Stomach (tissue), 9 donors: ENCODE measurements around the gene F7. TPM values are rescaled to one million over a fixed set of nuclear protein-coding genes. Genes with fewer than 3 reads are reported as not detected.
A peak's percentile ranks its signal among the peaks of the same experiment; 100 is the strongest.

Experiments
- DNase-seq, 2 donors: peaks; one replicate each; pipeline versions ENCODE4 v3.0.0 to v3.0.0-alpha.2; 2013 to 2019
- H3K27ac ChIP-seq, 5 donors: fragments of 200-600 bp in 4 of 5; sonication (generic) in 4 of 5; one replicate each; pipeline ENCODE4 v1.5.1; 2013 to 2019; ENCODE audit warnings: mild to moderate bottlenecking in 1 of 5, moderate library complexity in 1 of 5
- H3K27me3 ChIP-seq, 3 donors: fragments of 200-600 bp; sonication (generic); one replicate each; pipeline ENCODE4 v1.5.1; 2017 to 2019; ENCODE audit warnings: mixed run types in 1 of 3
- H3K36me3 ChIP-seq, 4 donors: fragments of 200-600 bp; sonication (generic); 1 replicate in 3 of 4; 2 replicates in 1 of 4; pipeline ENCODE4 v1.5.1; 2016 to 2019
- H3K4me1 ChIP-seq, 4 donors: fragments of 200-600 bp; sonication (generic); one replicate each; pipeline ENCODE4 v1.5.1; 2016 to 2019
- H3K4me3 ChIP-seq, 4 donors: fragments of 200-600 bp; sonication (generic) in 3 of 4; one replicate each; pipeline ENCODE4 v1.5.1; 2016 to 2019; ENCODE audit warnings: mild to moderate bottlenecking in 1 of 4
- H3K9me3 ChIP-seq, 4 donors: fragments of 200-600 bp; sonication (generic); one replicate each; pipeline ENCODE4 v1.5.1; 2016 to 2019
- CTCF ChIP-seq, 7 experiments: fragments of 450-650 bp in 4 of 7; fragments of 200-600 bp in 3 of 7; sonication (generic) in 3 of 7; IDR thresholded peaks; one replicate each; pipeline ENCODE4 v1.5.1; 2016 to 2019; ENCODE audit warnings: antibody characterized with exemption in 7 of 7, control low read depth in 2 of 7, mild to moderate bottlenecking in 1 of 7
- EP300 ChIP-seq: sonication (generic); formaldehyde crosslinking; IDR thresholded peaks from one replicate; pipeline ENCODE4 v1.6.1; 2017; ENCODE audit warnings: antibody characterized with exemption
- POLR2A ChIP-seq, 4 donors: fragments of 450-650 bp; IDR thresholded peaks; one replicate each; pipeline ENCODE4 v1.6.1; 2016; ENCODE audit warnings: antibody characterized with exemption in 4 of 4, control low read depth in 2 of 4, mild to moderate bottlenecking in 1 of 4, moderate library complexity in 1 of 4
- POLR2AphosphoS5 ChIP-seq, 3 donors: sonication (generic); formaldehyde crosslinking; IDR thresholded peaks; one replicate each; pipeline ENCODE4 v1.6.1; 2016; ENCODE audit warnings: antibody characterized with exemption in 3 of 3
- WGBS, 5 donors: extraction: QIAGEN DNeasy Blood & Tissue Kit in 3 of 5; methylation state at CpG; one replicate each; pipeline versions ENCODE4 v1.1.5 to v1.1.7; 2013 to 2018; 5-methylcytosine and 5-hydroxymethylcytosine counted together
- intact Hi-C: fragments of 100-400 bp; cut with DNase I; formaldehyde crosslinking; loops from one replicate; pipeline ENCODE4 v1.15.1; 2023; ENCODE audit warnings: low total_unique reads
- polyA plus RNA-seq, 3 donors: library from polyadenylated mRNA; stranded (reverse); fragments of 200-250 nt; gene quantifications; one replicate each; pipeline ENCODE4 v1.2.3, GENCODE V29; 2013
- total RNA-seq, 5 donors: library from RNA; depleted of rRNA; stranded (reverse); fragments of >200 nt; gene quantifications; one replicate each; pipeline versions ENCODE4 v1.1.0 to v1.2.3, GENCODE V29; 2014 to 2016
- donor health status: healthy with polysubstance abuse.
- donor health status: Bipolar disorder and iron deficiency.
- donor health status: healthy.

The F7 gene
- total and polyA plus RNA-seq, 8 donors = 0.10 TPM; not detected in 7

DNA sequence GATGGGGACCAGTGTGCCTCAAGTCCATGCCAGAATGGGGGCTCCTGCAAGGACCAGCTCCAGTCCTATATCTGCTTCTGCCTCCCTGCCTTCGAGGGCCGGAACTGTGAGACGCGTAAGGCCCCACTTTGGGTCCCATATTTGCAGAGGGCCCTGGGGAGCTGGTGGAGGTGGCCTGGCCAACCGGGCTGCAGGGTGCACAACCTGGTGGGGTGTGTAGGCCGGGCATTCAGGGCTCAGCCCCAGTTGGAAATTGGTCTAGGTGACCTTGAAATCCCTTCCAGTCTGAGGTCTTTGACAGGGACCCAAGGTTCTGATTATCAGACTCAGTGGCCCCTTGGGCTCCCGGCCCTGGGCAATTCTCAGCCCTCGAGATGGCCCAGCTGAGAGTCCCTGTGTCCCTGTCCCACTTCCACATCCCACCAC, 8.3 kb downstream of the F7 start:
- Histone ChIP-seq H3K36me3 (no peaks in the 10 kb centered on the region), H3K27me3 (peaks cover 16 to 40% (median 25%) of the 10 kb centered on the region in 3 donors), H3K27ac (no peak overlapping the region), H3K9me3 (no peaks in the 10 kb centered on the region), H3K4me3 (no peak overlapping the region), H3K4me1 (peaks cover 14 to 20% (median 18%) of the 10 kb centered on the region in 4 donors)
- TF ChIP-seq EP300 (no peak), POLR2A (IDR thresholded peaks at IDR 0.05) (no peak), POLR2AphosphoS5 (IDR thresholded peaks at IDR 0.05) (no peak), CTCF (IDR thresholded peaks at IDR 0.05) (no peak)
- intact Hi-C loops = no loop called here
- 87 to 92% (median 92%) methylated on average over 2 to 8 of the region's 8 CpGs for WGBS, 5 donors
- DNase-seq = no peak

DNA sequence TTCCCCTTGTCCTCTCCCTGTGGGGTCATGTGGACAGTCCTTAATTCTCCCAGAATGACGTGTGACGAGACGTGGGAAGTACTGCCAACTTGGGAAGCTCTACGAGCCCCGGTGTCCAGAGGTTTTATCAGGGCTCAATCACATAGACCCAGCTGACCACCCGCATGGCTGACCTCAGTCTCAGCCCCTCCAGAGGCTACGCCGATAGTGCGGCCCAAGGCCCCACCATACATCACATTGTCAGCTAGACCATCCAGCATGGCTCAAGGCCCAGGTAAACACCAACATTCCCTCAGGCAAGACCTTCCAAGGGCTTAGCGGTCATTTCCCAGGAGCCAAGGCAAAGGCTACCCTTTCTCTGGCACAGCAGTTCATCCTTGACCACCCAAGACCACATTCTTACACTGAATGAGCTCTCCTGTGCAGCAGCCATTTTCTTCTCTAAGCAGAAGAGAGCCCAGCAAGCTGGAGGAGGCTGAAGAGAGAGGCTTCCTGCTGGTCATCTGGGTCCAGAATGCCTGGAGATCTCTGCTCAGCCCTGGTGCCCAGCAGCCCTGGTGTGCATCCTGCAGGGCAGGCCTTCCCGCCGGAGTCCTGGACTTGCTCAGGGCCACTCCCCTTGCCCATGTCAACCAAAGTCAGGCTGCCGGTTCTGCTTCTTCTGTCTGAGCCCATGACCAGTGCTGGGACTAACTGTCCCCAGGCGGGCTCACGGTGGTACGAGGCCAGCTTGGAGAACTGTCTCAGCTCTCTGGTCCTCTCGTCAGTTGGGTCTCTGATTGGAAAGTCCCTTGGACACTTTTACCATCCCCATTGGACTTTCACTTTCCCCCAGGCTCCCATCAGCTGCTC, 9.1 kb downstream of the F7 start:
- DNase-seq = peak in 1 of 2 donors; percentile 20
- no peaks in the 10 kb centered on the region for H3K9me3 ChIP-seq
- no peak overlapping the region for H3K27ac ChIP-seq
- intact Hi-C loops = no loop called here
- H3K4me3 ChIP-seq = no peak overlapping the region
- H3K4me1 ChIP-seq = peaks cover 11 to 14% (median 13%) of the 10 kb centered on the region in 4 donors
- H3K27me3 ChIP-seq = peaks cover 12 to 31% (median 18%) of the 10 kb centered on the region in 3 donors
- H3K36me3 ChIP-seq = no peaks in the 10 kb centered on the region
- 86 to 97% (median 89%) methylated on average over 17 of the region's 17 CpGs for WGBS, 5 donors
- TF ChIP-seq POLR2AphosphoS5 (IDR thresholded peaks at IDR 0.05) (no peak), POLR2A (IDR thresholded peaks at IDR 0.05) (no peak), CTCF (IDR thresholded peaks at IDR 0.05) (no peak), EP300 (no peak)

DNA sequence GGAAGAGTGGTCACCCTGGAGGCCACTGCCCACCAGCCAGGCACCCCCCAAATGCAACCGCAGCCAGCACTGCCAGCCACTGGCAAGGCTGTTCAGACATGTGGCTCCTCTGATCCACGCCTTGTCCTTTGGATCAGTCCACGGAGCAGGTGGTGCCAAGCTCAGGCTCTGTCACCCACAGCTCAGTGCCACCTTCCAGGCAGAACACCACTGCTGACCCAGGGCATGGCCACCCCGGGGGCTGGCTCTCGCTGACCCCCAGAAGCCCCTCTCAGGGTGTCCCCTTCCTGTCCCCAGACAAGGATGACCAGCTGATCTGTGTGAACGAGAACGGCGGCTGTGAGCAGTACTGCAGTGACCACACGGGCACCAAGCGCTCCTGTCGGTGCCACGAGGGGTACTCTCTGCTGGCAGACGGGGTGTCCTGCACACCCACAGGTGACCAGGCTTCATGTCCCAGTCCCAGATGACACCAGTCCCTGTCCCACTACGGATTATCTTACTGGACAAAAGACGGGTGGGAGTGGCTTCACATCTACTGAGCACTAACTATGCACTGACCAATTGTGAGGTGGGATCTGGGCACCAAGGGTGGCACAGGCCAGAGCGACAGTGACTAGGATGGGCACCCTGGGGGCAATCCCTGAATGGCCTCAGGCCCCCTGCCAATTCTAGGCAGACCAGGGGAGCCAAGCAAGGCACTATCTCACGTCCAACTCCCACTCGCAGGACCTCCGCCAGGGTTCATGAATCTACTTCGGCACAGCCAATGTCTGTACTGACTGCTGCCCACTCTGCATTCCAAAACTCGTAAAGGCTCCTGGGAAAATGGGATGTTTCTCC, 10.0 kb downstream of the F7 start:
- no peaks in the 10 kb centered on the region for H3K36me3 ChIP-seq
- 74 to 83% (median 81%) methylated on average over 14 to 21 of the region's 21 CpGs for WGBS, 5 donors
- no peak for TF ChIP-seq EP300
- no peak for TF ChIP-seq POLR2A (IDR thresholded peaks at IDR 0.05)
- no peak for TF ChIP-seq CTCF (IDR thresholded peaks at IDR 0.05)
- TF ChIP-seq POLR2AphosphoS5 (IDR thresholded peaks at IDR 0.05) = no peak
- intact Hi-C loops = no loop called here
- H3K27me3 ChIP-seq = peaks cover 4 to 23% (median 10%) of the 10 kb centered on the region in 3 donors
- H3K4me3 ChIP-seq = no peak overlapping the region
- peaks cover 2 to 5% (median 5%) of the 10 kb centered on the region in 4 donors for H3K4me1 ChIP-seq
- no peak overlapping the region for H3K27ac ChIP-seq
- no peaks in the 10 kb centered on the region for H3K9me3 ChIP-seq
- peak in 1 of 2 donors; percentile 16 for DNase-seq

- Histone ChIP-seq H3K4me1 (no peaks in the 10 kb centered on the region), H3K9me3 (no peaks in the 10 kb centered on the region), H3K27ac (no peak overlapping the region), H3K4me3 (no peak overlapping the region), H3K36me3 (no peaks in the 10 kb centered on the region), H3K27me3 (peaks cover 0 to 16% (median 5%) of the 10 kb centered on the region in 3 donors)
- intact Hi-C loops = no loop called here
- WGBS, 5 donors = 77 to 89% (median 83%) methylated on average over 10 of the region's 10 CpGs
- peak in 1 of 2 donors; percentile 11 for DNase-seq
- TF ChIP-seq POLR2AphosphoS5 (IDR thresholded peaks at IDR 0.05) (no peak), POLR2A (IDR thresholded peaks at IDR 0.05) (no peak), EP300 (no peak), CTCF (IDR thresholded peaks at IDR 0.05) (no peak)
These were observed 10.7 kb downstream of the F7 start for GRCh38 chr13:113116206-113116800.
